ENCODE measurements around the gene SUPT3H.

GRCh38 chr6:45422503-45423110 lies 44.9 kb upstream of the SUPT3H start:
- TF ChIP-seq CTCF (conservative IDR thresholded peaks at IDR 0.05 in 1 of 2, IDR thresholded peaks at IDR 0.05 in 1 of 2; ENCODE audit: extremely low read depth in 1 of 2, insufficient read depth in 1 of 2, low read depth in 1 of 2, low read length in 2 of 2) (no peak), EZH2 (IDR thresholded peaks at IDR 0.05; ENCODE audit: borderline replicate concordance, low read length) (no peak)

Measured in mammary epithelial cell (primary cell).